ENCODE results near the gene FRY. TPM values are rescaled to one million over a fixed set of nuclear protein-coding genes. Genes with fewer than 3 reads are reported as not detected.

FRY gene
- total RNA-seq, 1 donor from 2014 or later: 5.4 TPM

DNA sequence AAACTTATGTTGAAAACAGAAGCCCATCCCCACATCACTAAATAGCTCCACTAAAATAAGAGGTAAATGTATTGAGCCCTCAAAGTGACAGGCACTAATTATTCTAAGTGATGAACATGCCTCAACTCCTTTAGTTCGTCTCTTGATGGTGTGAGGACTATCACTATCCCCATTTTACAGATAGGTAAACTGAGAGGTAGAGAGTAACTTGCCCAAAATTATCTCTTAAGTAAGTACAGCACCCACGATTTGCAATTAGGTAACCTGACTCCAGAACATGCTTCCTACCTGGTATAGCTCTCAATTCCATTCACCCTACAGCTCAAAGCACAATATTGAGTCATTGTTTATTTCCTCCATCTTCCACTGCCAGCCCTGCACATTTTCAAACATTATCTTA, 270.9 kb downstream of the FRY start:
- Mint-ChIP-seq H3K4me3 (no peak overlapping the region), H3K27ac (ENCODE audit: unreplicated experiment) (no peak overlapping the region), H3K9me3 (no peaks in the 10 kb centered on the region), H3K4me1 (no peaks in the 10 kb centered on the region), H3K36me3 (ENCODE audit: low read depth) (no peaks in the 10 kb centered on the region), H3K27me3 (ENCODE audit: low read depth) (no peaks in the 10 kb centered on the region)
- TF ChIP-seq, protein P1, sequence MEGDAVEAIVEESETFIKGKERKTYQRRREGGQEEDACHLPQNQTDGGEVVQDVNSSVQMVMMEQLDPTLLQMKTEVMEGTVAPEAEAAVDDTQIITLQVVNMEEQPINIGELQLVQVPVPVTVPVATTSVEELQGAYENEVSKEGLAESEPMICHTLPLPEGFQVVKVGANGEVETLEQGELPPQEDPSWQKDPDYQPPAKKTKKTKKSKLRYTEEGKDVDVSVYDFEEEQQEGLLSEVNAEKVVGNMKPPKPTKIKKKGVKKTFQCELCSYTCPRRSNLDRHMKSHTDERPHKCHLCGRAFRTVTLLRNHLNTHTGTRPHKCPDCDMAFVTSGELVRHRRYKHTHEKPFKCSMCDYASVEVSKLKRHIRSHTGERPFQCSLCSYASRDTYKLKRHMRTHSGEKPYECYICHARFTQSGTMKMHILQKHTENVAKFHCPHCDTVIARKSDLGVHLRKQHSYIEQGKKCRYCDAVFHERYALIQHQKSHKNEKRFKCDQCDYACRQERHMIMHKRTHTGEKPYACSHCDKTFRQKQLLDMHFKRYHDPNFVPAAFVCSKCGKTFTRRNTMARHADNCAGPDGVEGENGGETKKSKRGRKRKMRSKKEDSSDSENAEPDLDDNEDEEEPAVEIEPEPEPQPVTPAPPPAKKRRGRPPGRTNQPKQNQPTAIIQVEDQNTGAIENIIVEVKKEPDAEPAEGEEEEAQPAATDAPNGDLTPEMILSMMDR (conservative IDR thresholded peaks at IDR 0.05): no peak
- no peak for DNase-seq (ENCODE audit: low read depth, low spot score)

DNA sequence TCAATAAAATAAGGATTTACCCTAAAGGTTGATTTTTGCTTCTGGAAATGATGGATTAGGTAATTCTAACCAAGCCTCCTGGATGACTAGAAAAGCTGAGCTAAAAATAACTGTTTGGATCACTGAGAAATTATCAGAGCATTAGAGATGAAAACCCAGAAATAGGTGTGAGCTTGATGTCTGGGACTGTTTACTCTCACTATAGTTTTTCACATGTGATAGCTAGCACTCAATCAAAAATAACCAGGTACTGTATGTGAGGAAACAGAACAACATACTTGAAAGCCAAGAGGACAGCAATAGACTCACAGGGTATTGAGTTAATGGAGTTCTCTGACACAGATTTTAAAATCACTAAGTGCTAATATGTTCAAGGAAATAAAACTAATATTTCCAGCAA, 274.1 kb downstream of the FRY start:
- DNase-seq (ENCODE audit: low read depth, low spot score): no peak
- Mint-ChIP-seq H3K4me3 (no peak overlapping the region), H3K36me3 (ENCODE audit: low read depth) (no peaks in the 10 kb centered on the region), H3K9me3 (no peaks in the 10 kb centered on the region), H3K27ac (ENCODE audit: unreplicated experiment) (no peak overlapping the region), H3K4me1 (no peaks in the 10 kb centered on the region), H3K27me3 (ENCODE audit: low read depth) (no peaks in the 10 kb centered on the region)
- TF ChIP-seq, protein P1 (conservative IDR thresholded peaks at IDR 0.05): no peak

DNA sequence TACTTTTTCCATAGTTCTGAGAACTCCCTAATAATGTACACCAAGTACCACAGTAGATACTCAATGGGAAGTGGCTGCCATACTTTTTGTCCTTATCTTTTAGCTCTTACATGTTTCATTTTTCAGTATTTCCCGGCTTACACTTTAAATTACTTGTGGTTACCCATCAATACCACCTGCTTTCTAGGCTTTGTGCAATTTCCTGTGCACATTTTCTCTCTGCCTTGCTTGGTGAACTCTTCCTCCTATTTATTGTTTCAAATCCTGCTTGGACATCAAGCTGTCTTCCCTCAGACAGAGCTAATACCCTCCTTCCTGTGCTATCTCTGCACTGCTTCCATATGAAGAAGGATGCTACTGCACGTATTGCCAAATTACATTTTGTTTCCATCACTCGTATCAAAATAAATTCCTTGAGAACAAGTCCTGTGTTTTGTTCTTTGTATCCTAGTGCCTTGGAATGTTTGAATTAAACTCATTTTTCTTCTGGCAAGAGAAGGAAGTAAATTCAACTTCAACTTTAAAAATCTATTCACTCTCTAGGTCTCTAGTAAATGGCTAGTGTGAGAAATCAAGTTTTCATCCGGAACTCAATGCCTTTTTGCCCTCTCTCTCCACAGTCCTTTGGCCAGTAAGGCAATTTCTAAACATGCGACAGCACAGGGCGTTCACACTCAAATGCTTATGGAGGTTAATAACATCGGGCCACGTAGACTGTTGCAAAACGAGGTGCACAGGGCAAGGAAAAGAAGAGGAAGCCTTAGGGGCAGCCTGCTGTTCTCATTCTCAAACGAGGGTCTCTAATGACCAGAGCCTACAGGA, 277.9 kb downstream of the FRY start:
- Mint-ChIP-seq H3K36me3 (ENCODE audit: low read depth) (no peaks in the 10 kb centered on the region), H3K9me3 (no peaks in the 10 kb centered on the region), H3K27me3 (ENCODE audit: low read depth) (no peaks in the 10 kb centered on the region), H3K27ac (ENCODE audit: unreplicated experiment) (no peak overlapping the region), H3K4me3 (no peak overlapping the region), H3K4me1 (peaks cover under 1% of the 10 kb centered on the region)
- DNase-seq (ENCODE audit: low read depth, low spot score): no peak
- TF ChIP-seq, protein P1 (conservative IDR thresholded peaks at IDR 0.05): no peak

DNA sequence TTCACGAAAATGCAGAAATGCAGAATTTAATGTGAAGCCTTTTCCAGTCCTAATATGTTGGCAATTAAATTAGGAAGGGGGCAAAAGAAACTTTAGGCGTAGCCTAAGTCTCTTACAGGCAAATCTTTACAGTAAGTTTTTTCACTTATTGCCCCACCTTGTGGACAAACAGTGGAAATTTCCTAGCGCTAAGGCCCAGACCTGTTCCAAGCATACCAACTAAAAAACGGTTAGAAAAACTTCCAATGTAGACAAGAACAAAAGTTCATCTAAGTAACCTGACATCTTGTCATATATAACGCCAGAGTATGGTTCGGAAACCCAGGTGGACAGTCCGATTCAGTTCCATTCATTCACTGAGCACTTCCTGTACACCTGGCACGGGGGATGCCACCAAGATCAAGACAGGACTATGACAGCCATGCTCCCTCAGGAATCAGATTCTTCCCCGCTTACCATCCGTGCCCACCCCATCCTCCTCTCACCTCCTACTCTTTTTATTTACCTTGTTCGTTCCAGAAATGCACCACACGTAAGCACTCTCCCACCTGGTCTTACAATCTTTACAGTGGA, 278.6 kb downstream of the FRY start:
- H3K4me1 Mint-ChIP-seq: peaks cover 8% of the 10 kb centered on the region
- H3K4me3 Mint-ChIP-seq: peak overlapping the region; percentile 65
- TF ChIP-seq, protein P1 (conservative IDR thresholded peaks at IDR 0.05): peak; percentile 82
- H3K27ac Mint-ChIP-seq (ENCODE audit: unreplicated experiment): no peak overlapping the region
- H3K36me3 Mint-ChIP-seq (ENCODE audit: low read depth): no peaks in the 10 kb centered on the region
- H3K27me3 Mint-ChIP-seq (ENCODE audit: low read depth): no peaks in the 10 kb centered on the region
- H3K9me3 Mint-ChIP-seq: no peaks in the 10 kb centered on the region
- DNase-seq (ENCODE audit: low read depth, low spot score): peak; percentile 26

DNA sequence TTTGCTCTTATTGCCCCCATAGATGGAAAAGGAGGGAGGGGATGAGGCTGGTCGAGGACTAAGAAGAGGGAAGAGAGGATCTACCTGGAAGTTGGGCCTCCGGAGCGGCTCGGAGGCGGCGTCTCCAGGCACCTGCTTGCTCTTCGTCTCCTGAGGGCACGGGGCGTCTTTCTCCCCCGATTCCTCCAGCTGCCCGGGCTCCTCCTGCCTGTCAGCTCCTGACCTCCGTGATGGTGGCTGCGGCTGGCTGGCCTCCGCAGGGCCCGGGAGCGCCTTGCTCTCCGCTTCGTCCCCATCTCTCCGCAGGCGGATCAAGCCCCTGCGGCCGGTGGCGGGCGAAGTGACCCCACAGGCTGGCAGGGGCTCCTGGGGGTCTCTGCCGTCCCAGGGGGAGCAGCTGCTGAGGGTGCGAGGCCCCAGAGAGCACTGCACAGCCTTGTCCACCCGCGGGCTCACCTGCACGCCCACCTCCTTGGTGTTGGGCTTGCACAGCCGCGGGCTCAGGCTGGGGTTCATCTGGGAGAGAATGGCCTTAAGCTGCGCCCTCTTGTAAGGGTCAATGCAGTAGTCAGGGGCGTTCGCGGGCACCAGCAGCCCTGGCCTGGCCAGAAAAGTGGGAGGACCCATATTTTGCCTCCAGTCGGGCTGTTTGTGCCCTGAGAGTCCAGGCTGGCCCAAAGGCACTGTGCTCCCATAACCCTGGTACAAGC, 279.8 kb downstream of the FRY start:
- no peak overlapping the region for H3K27ac Mint-ChIP-seq (ENCODE audit: unreplicated experiment)
- no peaks in the 10 kb centered on the region for H3K36me3 Mint-ChIP-seq (ENCODE audit: low read depth)
- DNase-seq (ENCODE audit: low read depth, low spot score): no peak
- no peaks in the 10 kb centered on the region for H3K9me3 Mint-ChIP-seq
- H3K4me1 Mint-ChIP-seq: peaks cover 17% of the 10 kb centered on the region
- H3K27me3 Mint-ChIP-seq (ENCODE audit: low read depth): no peaks in the 10 kb centered on the region
- no peak overlapping the region for H3K4me3 Mint-ChIP-seq
- TF ChIP-seq, protein P1 (conservative IDR thresholded peaks at IDR 0.05): no peak

Measured in neural crest cell (in vitro differentiated cells).